B cell (primary cell): ENCODE results near the gene TIAM2.

ENCODE experiments used
- EZH2 ChIP-seq: IDR thresholded peaks from 2 replicates; pipeline ENCODE4 v1.6.1; 2012; ENCODE audit warnings: borderline replicate concordance, low read depth, mild to moderate bottlenecking, moderate library complexity, low read length; ENCODE audit not compliant: insufficient read depth, poor library complexity, severe bottlenecking
- TF ChIP-seq, protein P1 (sequence below): fragments of 200-600 bp; IDR thresholded peaks from one replicate; pipeline ENCODE4 v1.8.0; 2022; ENCODE audit warnings: antibody characterized with exemption, mild to moderate bottlenecking

DNA sequence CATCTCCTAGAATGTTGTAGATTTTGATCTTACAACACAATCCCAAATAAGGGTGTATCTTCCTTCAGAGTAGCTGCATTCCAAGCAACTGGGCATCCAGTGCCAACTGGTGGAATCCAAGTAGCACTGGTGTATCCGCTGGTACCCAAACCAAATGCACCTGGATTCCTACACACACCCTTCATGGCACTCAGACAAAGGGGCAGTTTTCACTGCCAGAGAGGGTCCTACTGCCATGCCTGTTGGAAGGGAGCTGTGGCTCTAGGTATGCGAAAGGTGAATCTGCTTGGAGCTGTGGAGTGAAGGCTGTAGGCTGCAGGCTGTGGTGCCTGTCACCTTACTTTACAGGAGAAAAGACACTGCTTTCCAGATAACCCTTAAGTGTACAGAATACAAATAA, 251.7 kb downstream of the TIAM2 start:
- TF ChIP-seq, protein P1, sequence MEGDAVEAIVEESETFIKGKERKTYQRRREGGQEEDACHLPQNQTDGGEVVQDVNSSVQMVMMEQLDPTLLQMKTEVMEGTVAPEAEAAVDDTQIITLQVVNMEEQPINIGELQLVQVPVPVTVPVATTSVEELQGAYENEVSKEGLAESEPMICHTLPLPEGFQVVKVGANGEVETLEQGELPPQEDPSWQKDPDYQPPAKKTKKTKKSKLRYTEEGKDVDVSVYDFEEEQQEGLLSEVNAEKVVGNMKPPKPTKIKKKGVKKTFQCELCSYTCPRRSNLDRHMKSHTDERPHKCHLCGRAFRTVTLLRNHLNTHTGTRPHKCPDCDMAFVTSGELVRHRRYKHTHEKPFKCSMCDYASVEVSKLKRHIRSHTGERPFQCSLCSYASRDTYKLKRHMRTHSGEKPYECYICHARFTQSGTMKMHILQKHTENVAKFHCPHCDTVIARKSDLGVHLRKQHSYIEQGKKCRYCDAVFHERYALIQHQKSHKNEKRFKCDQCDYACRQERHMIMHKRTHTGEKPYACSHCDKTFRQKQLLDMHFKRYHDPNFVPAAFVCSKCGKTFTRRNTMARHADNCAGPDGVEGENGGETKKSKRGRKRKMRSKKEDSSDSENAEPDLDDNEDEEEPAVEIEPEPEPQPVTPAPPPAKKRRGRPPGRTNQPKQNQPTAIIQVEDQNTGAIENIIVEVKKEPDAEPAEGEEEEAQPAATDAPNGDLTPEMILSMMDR = no peak
- TF ChIP-seq EZH2 = no peak
